CD14-positive monocyte (primary cell): ENCODE measurements around the gene GRIK2. TPM values are rescaled to one million over a fixed set of nuclear protein-coding genes. Genes with fewer than 3 reads are reported as not detected.

ENCODE experiments used
- DNase-seq, 3 donors: peaks; one replicate each; pipeline ENCODE4 v3.0.0-alpha.2; 2011 to 2022
- H2AFZ ChIP-seq: 2 replicates; pipeline ENCODE4 v1.6.0; 2012; ENCODE audit warnings: mild to moderate bottlenecking, low read depth, low read length, inconsistent platforms; ENCODE audit not compliant: insufficient read depth, poor library complexity, severe bottlenecking
- H3K27ac ChIP-seq, 2 donors: 1 replicate in 1 of 2; 2 replicates in 1 of 2; pipeline ENCODE4 v1.5.1; 2012 to 2013; ENCODE audit warnings: low read length in 2 of 2, control low read depth in 1 of 2, inconsistent platforms in 1 of 2, low read depth in 1 of 2, mild to moderate bottlenecking in 1 of 2
- H3K27me3 ChIP-seq, 2 donors: one replicate each; pipeline versions ENCODE4 v1.6.0 to v1.6.1; 2011 to 2013; ENCODE audit warnings: low read length in 2 of 2; ENCODE audit not compliant: control insufficient read depth in 2 of 2, insufficient read depth in 2 of 2
- H3K36me3 ChIP-seq, 2 donors: replicated peaks in 1 of 2; 1 replicate in 1 of 2; 2 replicates in 1 of 2; pipeline versions ENCODE4 v1.5.1 to v1.6.1; 2012 to 2013; ENCODE audit warnings: low read length in 2 of 2, control low read depth in 1 of 2, inconsistent platforms in 1 of 2, mild to moderate bottlenecking in 1 of 2; ENCODE audit not compliant: insufficient read depth in 2 of 2, control insufficient read depth in 1 of 2
- H3K4me1 ChIP-seq, 2 donors: 1 replicate in 1 of 2; 2 replicates in 1 of 2; pipeline versions ENCODE4 v1.5.1 to v1.6.1; 2012 to 2013; ENCODE audit warnings: low read length in 2 of 2, control low read depth in 1 of 2, inconsistent platforms in 1 of 2, mild to moderate bottlenecking in 1 of 2, moderate library complexity in 1 of 2; ENCODE audit not compliant: insufficient read depth in 2 of 2, control insufficient read depth in 1 of 2
- H3K4me2 ChIP-seq: replicated peaks from 2 replicates; pipeline ENCODE3; 2012; ENCODE audit warnings: low read length, moderate library complexity, mild to moderate bottlenecking; ENCODE audit not compliant: poor library complexity, severe bottlenecking; ENCODE audit errors: extremely low read depth
- H3K4me3 ChIP-seq, 3 experiments: fragments of 200-600 bp in 1 of 3; sonication (generic) in 1 of 3; replicated peaks in 1 of 3; 1 replicate in 2 of 3; 2 replicates in 1 of 3; pipeline ENCODE4 v1.5.1; 2011 to 2013; ENCODE audit warnings: low read length in 3 of 3, mild to moderate bottlenecking in 3 of 3, control low read depth in 2 of 3, low read depth in 2 of 3, inconsistent platforms in 1 of 3, moderate library complexity in 1 of 3
- H3K79me2 ChIP-seq: 2 replicates; pipeline ENCODE4 v1.6.0; 2012; ENCODE audit warnings: mild to moderate bottlenecking, control low read depth, inconsistent platforms, low read length, moderate library complexity; ENCODE audit not compliant: insufficient read depth
- H3K9ac ChIP-seq: 2 replicates; pipeline ENCODE4 v1.6.0; 2017; ENCODE audit warnings: low read length, mild to moderate bottlenecking; ENCODE audit not compliant: insufficient read depth, poor library complexity, severe bottlenecking
- H3K9me3 ChIP-seq, 2 donors: replicated peaks in 1 of 2; 1 replicate in 1 of 2; 2 replicates in 1 of 2; pipeline versions ENCODE4 v1.5.1 to v1.6.1; 2012 to 2013; ENCODE audit warnings: low read length in 2 of 2, control low read depth in 1 of 2; ENCODE audit not compliant: control insufficient read depth in 1 of 2, insufficient read depth in 1 of 2
- H4K20me1 ChIP-seq: 2 replicates; pipeline ENCODE4 v1.6.0; 2012; ENCODE audit warnings: mild to moderate bottlenecking, low read length, control low read depth, moderate library complexity; ENCODE audit not compliant: insufficient read depth
- H3K27ac Mint-ChIP-seq, 7 donors: one replicate each; pipeline ENCODE4 v1.8.0; 2020; ENCODE audit warnings: mild to moderate bottlenecking in 7 of 7, mixed read lengths in 7 of 7, moderate library complexity in 6 of 7, inconsistent platforms in 2 of 7
- H3K27me3 Mint-ChIP-seq, 3 donors: one replicate each; pipeline ENCODE4 v1.8.0; 2021 to 2022; ENCODE audit warnings: low read depth in 3 of 3, mild to moderate bottlenecking in 3 of 3, mixed read lengths in 3 of 3, moderate library complexity in 3 of 3, inconsistent platforms in 1 of 3
- H3K36me3 Mint-ChIP-seq, 2 donors: one replicate each; pipeline ENCODE4 v1.8.0; 2020; ENCODE audit warnings: mixed read lengths in 2 of 2, inconsistent platforms in 1 of 2, mild to moderate bottlenecking in 1 of 2
- H3K4me1 Mint-ChIP-seq: one replicate; pipeline ENCODE4 v1.8.0; 2020; ENCODE audit warnings: mild to moderate bottlenecking, mixed read lengths
- H3K4me3 Mint-ChIP-seq, 2 donors: one replicate each; pipeline ENCODE4 v1.8.0; 2020; ENCODE audit warnings: mild to moderate bottlenecking in 2 of 2, mixed read lengths in 2 of 2, moderate library complexity in 1 of 2
- H3K9me3 Mint-ChIP-seq, 7 donors: one replicate each; pipeline ENCODE4 v1.8.0; 2020 to 2022; ENCODE audit warnings: mixed read lengths in 7 of 7, mild to moderate bottlenecking in 6 of 7, moderate library complexity in 6 of 7, inconsistent platforms in 2 of 7
- WGBS: methylation state at CpG from one replicate; pipeline ENCODE4 v1.1.5; 2013; ENCODE audit warnings: missing lambda C conversion rate; ENCODE audit not compliant: insufficient coverage; 5-methylcytosine and 5-hydroxymethylcytosine counted together
- intact Hi-C, 2 donors: fragments of 100-400 bp; cut with micrococcal nuclease; formaldehyde crosslinking; loops; one replicate each; pipeline versions ENCODE4 v1.15.0 to v1.15.1; 2023
- polyA plus RNA-seq, 3 donors: library from polyadenylated mRNA; depleted of rRNA in 1 of 3; unstranded in 2 of 3; stranded (reverse) in 1 of 3; fragments of 300-500 nt in 2 of 3; fragments of >200 nt in 1 of 3; fragmentation: Illumina TruSeq in 2 of 3; gene quantifications; 1 replicate in 2 of 3; 2 replicates in 1 of 3; pipeline ENCODE4 v1.2.3, GENCODE V29; 2012 to 2021
- TF ChIP-seq, protein P1 (sequence below): fragments of 200-600 bp; IDR thresholded peaks from one replicate; pipeline ENCODE4 v1.8.0; 2022; ENCODE audit warnings: antibody characterized with exemption, mild to moderate bottlenecking

Gene GRIK2
- polyA plus RNA-seq, 3 donors: not detected

DNA sequence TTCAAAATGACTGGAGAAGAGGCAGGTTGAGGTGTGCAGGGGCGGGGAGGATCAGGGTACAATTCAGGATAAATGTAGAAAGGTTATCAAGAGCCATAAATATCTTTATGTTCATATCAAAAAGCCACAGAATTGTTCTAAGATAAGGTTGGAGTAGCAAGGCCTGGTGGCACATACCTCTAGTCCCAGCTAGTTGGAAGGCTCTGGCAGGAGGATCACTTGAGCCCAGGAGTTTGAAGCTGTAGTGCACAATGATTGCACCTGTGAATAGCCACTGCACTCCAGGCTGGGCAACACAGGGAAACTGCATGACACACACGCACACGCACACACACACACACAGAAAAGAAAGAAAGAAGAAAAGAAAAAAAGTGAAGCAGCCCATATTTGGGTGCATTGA lies 194.8 kb downstream of the GRIK2 start:
- H2AFZ ChIP-seq: no peak overlapping the region
- no peaks in the 10 kb centered on the region for H3K79me2 ChIP-seq
- H4K20me1 ChIP-seq: no peaks in the 10 kb centered on the region
- no peaks in the 10 kb centered on the region for H3K36me3 Mint-ChIP-seq
- no CpG with 5 or more reads among the region's 3 CpGs for WGBS
- no peaks in the 10 kb centered on the region for H3K4me1 Mint-ChIP-seq
- H3K27me3 Mint-ChIP-seq: no peaks in the 10 kb centered on the region
- H3K9ac ChIP-seq: no peak overlapping the region
- no peak overlapping the region for H3K4me3 ChIP-seq
- DNase-seq: no peak
- H3K36me3 ChIP-seq: no peaks in the 10 kb centered on the region
- no peaks in the 10 kb centered on the region for H3K4me1 ChIP-seq
- H3K27me3 ChIP-seq: no peaks in the 10 kb centered on the region
- no peak overlapping the region for H3K4me3 Mint-ChIP-seq
- no peak overlapping the region for H3K27ac ChIP-seq
- intact Hi-C loops: no loop called here
- H3K4me2 ChIP-seq: no peak overlapping the region
- TF ChIP-seq, protein P1, sequence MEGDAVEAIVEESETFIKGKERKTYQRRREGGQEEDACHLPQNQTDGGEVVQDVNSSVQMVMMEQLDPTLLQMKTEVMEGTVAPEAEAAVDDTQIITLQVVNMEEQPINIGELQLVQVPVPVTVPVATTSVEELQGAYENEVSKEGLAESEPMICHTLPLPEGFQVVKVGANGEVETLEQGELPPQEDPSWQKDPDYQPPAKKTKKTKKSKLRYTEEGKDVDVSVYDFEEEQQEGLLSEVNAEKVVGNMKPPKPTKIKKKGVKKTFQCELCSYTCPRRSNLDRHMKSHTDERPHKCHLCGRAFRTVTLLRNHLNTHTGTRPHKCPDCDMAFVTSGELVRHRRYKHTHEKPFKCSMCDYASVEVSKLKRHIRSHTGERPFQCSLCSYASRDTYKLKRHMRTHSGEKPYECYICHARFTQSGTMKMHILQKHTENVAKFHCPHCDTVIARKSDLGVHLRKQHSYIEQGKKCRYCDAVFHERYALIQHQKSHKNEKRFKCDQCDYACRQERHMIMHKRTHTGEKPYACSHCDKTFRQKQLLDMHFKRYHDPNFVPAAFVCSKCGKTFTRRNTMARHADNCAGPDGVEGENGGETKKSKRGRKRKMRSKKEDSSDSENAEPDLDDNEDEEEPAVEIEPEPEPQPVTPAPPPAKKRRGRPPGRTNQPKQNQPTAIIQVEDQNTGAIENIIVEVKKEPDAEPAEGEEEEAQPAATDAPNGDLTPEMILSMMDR: no peak
- H3K27ac Mint-ChIP-seq: no peak overlapping the region
- peaks cover 0 to 2% (median 0%) of the 10 kb centered on the region in 7 donors for H3K9me3 Mint-ChIP-seq
- H3K9me3 ChIP-seq: no peaks in the 10 kb centered on the region

DNA sequence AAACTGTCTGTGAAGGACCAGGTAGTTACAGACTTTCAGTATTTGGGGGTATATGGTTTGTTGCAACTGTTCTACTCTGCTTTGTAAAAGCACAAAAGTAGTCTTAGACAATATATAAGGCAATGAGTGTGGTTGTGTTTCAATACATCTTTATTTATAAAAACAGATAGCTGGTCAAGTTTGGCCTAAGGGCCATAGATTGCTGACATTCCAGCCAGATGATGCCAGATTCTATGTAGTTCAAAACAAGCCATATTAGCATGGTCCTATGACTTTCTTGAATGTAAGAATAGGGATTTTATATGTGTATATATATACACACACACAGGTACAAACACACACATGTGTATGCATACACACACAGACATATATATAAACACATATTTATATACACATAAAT lies 201.8 kb downstream of the GRIK2 start:
- Mint-ChIP-seq H3K36me3 (no peaks in the 10 kb centered on the region), H3K4me3 (no peak overlapping the region), H3K9me3 (no peaks in the 10 kb centered on the region), H3K27ac (no peak overlapping the region), H3K4me1 (no peaks in the 10 kb centered on the region), H3K27me3 (peaks cover 0 to 2% (median under 1%) of the 10 kb centered on the region in 3 donors)
- H3K79me2 ChIP-seq: no peaks in the 10 kb centered on the region
- no peak for DNase-seq
- H3K27me3 ChIP-seq: no peaks in the 10 kb centered on the region
- TF ChIP-seq, protein P1: no peak
- H3K9ac ChIP-seq: no peak overlapping the region
- no peaks in the 10 kb centered on the region for H3K9me3 ChIP-seq
- no peak overlapping the region for H3K4me2 ChIP-seq
- no peaks in the 10 kb centered on the region for H4K20me1 ChIP-seq
- intact Hi-C loops: no loop called here
- H3K4me1 ChIP-seq: no peaks in the 10 kb centered on the region
- H2AFZ ChIP-seq: no peak overlapping the region
- H3K4me3 ChIP-seq: no peak overlapping the region
- no peak overlapping the region for H3K27ac ChIP-seq
- H3K36me3 ChIP-seq: no peaks in the 10 kb centered on the region
